Activated T-helper 2 cell treated with anti-CD3 and anti-CD28 coated beads, Interferon-gamma antibody, Interleukin-2, Interleukin-4, amounts not matched to agents 10 μg/mL and 5 μg/mL and 100 μg/mL, durations not matched to agents 14 hours and 24 hours and 36 hours (primary cell): Measurements from ENCODE around the gene PALM3. TPM values are rescaled to one million over a fixed set of nuclear protein-coding genes. Genes with fewer than 3 reads are reported as not detected.

Source experiments
- DNase-seq: peaks from one replicate; pipeline ENCODE4 v3.0.0; 2021; ENCODE audit warnings: low spot score
- H3K27ac Mint-ChIP-seq: one replicate; pipeline ENCODE4 v1.8.0; 2021; ENCODE audit warnings: mixed read lengths
- H3K27me3 Mint-ChIP-seq: one replicate; pipeline ENCODE4 v1.8.0; 2021; ENCODE audit warnings: low read depth, mixed read lengths
- H3K36me3 Mint-ChIP-seq: one replicate; pipeline ENCODE4 v1.8.0; 2021; ENCODE audit warnings: low read depth, mixed read lengths
- H3K4me1 Mint-ChIP-seq: one replicate; pipeline ENCODE4 v1.8.0; 2021; ENCODE audit warnings: low read depth, mixed read lengths
- H3K4me3 Mint-ChIP-seq: one replicate; pipeline ENCODE4 v1.8.0; 2021; ENCODE audit warnings: low read depth, mild to moderate bottlenecking, moderate library complexity, mixed read lengths
- H3K9me3 Mint-ChIP-seq: one replicate; pipeline ENCODE4 v1.8.0; 2021; ENCODE audit warnings: mixed read lengths
- intact Hi-C: fragments of 100-400 bp; cut with micrococcal nuclease; formaldehyde crosslinking; loops from one replicate; pipeline ENCODE4 v1.15.1; 2023
- total RNA-seq: library from RNA; stranded (reverse); gene quantifications from 2 replicates; pipeline ENCODE4 v1.2.3, GENCODE V29; 2022

Gene PALM3
- total RNA-seq, 1 donor from 2014 or later = 0.34 TPM

GRCh38 chr19:14085309-14085995, 23.6 kb upstream of the PALM3 start, which contains the start of gene C19orf67:
Gene C19orf67 (minus strand): TSS chr19:14085783. CDS start chr19:14085627, 156 bp downstream.
- H3K27ac Mint-ChIP-seq = no peak within 1 kb of the TSS
- H3K27me3 Mint-ChIP-seq = no peaks in the 10 kb centered on the region
- no peak within 1 kb of the TSS for H3K4me3 Mint-ChIP-seq
- no peak for DNase-seq
- intact Hi-C loops = loop anchor here (10.0 kb wide), 1 partner anchor 301 kb away; no protein-coding TSS in a partner anchor
- H3K9me3 Mint-ChIP-seq = no peaks in the 10 kb centered on the region
- H3K4me1 Mint-ChIP-seq = peaks cover 6% of the 10 kb centered on the region
- peaks cover 31% of the 10 kb centered on the region for H3K36me3 Mint-ChIP-seq

DNA sequence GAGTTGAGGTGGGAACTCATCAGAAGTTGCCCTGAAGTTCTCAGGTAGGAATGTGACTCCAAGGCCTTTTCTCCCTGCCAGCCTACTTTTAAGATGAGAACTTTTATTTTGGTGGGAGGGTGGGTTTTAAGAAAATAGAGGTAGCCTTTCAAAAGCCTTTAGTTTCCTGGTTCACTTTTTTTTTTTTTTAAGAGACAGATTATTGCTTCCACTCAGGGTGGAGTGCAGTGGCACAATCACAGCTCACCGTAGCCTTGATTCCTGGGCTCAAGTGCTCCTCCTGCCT, 20.7 kb upstream of the PALM3 start:
- no peak for DNase-seq
- intact Hi-C loops = loop anchor here (10.0 kb wide), 1 partner anchor 298 kb away; no protein-coding TSS in a partner anchor
- H3K4me1 Mint-ChIP-seq = peaks cover 7% of the 10 kb centered on the region
- H3K27ac Mint-ChIP-seq = no peak overlapping the region
- H3K9me3 Mint-ChIP-seq = no peaks in the 10 kb centered on the region
- H3K27me3 Mint-ChIP-seq = no peaks in the 10 kb centered on the region
- peaks cover 13% of the 10 kb centered on the region for H3K36me3 Mint-ChIP-seq
- peak overlapping the region; percentile 93 for H3K4me3 Mint-ChIP-seq

DNA sequence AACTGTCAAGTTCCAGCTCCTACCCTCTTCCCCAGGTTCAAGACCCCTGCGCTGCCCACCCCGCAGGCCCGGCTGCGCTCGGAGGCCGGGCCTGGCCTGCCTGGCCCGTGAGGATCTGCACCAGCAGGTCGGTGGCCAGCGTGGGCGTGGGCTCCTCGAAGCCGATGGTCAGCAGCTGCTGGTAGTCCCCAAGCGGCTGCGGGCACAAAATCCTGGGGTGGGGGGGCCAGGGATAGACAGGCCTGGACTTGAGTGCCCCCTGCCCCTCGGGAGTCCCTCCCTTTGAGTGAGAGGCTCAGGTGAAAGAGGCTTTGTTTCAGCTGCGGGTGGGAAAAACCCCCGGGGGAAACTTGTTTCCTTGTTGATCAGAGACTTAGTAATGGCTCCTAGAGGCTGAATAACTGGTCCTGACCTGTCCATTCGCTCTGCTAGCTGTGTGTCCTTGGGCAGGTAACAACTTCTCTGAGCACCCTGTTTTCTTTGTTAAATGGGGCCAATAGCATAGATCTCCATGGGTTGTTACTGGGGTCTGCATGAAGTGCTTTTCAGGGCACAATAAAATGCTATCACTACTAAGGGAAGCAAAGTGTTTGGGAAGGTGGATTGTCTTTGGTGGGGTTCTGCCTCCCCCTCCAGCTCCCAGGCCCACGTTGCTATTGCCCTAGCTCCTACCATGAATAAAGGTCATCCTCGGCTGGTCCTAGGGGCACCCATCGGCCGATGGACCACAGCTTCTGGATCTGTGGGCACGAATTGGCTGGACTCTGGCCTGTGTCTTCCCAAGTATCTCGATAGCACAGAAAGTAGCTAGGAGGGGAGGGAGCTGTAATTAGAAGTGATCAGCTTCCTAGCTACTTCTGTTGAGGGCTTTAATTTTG, 20.2 kb upstream of the PALM3 start:
- Mint-ChIP-seq H3K27ac (peak overlapping the region; percentile 93), H3K4me1 (peaks cover 7% of the 10 kb centered on the region), H3K9me3 (no peaks in the 10 kb centered on the region), H3K4me3 (peak overlapping the region; percentile 93), H3K36me3 (peaks cover 10% of the 10 kb centered on the region), H3K27me3 (no peaks in the 10 kb centered on the region)
- DNase-seq = no peak
- intact Hi-C loops = loop anchor here (1.0 to 10.0 kb wide), 5 partner anchors 9 to 297 kb away; partner anchors contain the start of genes ASF1B and PRKACA

DNA sequence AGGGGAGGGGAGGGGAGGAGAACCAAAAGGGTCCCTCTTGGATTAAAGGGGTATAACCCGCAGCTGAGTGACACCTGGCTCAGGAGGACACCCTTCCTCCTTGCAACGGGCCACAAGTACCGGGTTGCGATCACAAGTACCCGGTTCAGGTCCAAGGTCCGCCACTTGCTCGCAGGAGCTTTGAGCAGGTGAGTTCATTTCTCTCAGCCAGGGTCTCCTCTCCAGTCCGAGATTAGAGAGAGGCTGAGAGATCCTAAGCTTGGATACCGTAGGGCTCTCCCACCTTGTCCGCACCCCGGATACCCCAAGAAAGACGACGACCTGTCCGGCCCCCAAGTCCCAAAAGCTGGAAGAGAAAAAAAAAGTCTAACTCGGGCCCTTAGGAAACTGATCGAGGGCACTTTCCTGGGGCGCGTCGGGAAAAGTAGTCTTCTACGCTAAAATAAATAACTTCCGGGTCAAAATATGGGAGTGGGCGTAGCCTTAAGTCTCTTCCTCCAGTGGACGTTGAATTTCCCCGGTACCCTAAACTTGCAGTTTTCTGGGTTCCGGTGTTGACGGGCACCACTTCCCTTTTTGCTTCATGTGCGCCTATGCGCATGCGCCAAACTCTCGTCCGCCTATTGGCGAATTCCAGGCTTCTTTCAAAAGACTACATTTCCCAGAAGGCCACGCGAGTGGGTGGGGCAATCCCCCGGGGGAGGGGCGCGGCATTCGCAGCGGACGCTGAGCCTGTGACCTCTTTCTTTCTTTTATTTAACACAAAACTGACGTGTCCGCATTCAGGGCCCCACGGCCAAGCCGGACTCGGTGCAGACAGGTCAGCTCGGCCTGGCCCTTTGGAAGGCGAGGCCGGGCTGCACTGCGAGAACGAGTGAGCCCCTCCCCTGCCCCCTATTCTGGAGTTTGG, 19.3 kb upstream of the PALM3 start:
- Mint-ChIP-seq H3K4me1 (peaks cover 7% of the 10 kb centered on the region), H3K9me3 (no peaks in the 10 kb centered on the region), H3K27ac (peak overlapping the region; percentile 93), H3K36me3 (peaks cover 5% of the 10 kb centered on the region), H3K4me3 (peak overlapping the region; percentile 93), H3K27me3 (no peaks in the 10 kb centered on the region)
- peak; percentile 99 for DNase-seq
- intact Hi-C loops = loop anchor here (1.0 to 10.0 kb wide), 5 partner anchors 8 to 296 kb away; partner anchors contain the start of genes ASF1B and PRKACA

GRCh38 chr19:14078411-14078810, 16.5 kb upstream of the PALM3 start:
- intact Hi-C loops = no loop called here
- no peak for DNase-seq
- Mint-ChIP-seq H3K27me3 (no peaks in the 10 kb centered on the region), H3K36me3 (peaks cover 2% of the 10 kb centered on the region), H3K4me1 (peaks cover 11% of the 10 kb centered on the region), H3K9me3 (no peaks in the 10 kb centered on the region), H3K27ac (no peak overlapping the region), H3K4me3 (no peak overlapping the region)

GRCh38 chr19:14073925-14074838, 12.3 kb upstream of the PALM3 start:
- Mint-ChIP-seq H3K9me3 (no peaks in the 10 kb centered on the region), H3K27ac (peak overlapping the region; percentile 93), H3K36me3 (no peaks in the 10 kb centered on the region), H3K27me3 (no peaks in the 10 kb centered on the region), H3K4me3 (peak overlapping the region; percentile 97), H3K4me1 (peaks cover 8% of the 10 kb centered on the region)
- intact Hi-C loops = loop anchor here (1.0 to 5.0 kb wide), 6 partner anchors 7 to 194 kb away; partner anchors contain the start of genes ASF1B, PRKACA, RFX1 and SAMD1
- no peak for DNase-seq

DNA sequence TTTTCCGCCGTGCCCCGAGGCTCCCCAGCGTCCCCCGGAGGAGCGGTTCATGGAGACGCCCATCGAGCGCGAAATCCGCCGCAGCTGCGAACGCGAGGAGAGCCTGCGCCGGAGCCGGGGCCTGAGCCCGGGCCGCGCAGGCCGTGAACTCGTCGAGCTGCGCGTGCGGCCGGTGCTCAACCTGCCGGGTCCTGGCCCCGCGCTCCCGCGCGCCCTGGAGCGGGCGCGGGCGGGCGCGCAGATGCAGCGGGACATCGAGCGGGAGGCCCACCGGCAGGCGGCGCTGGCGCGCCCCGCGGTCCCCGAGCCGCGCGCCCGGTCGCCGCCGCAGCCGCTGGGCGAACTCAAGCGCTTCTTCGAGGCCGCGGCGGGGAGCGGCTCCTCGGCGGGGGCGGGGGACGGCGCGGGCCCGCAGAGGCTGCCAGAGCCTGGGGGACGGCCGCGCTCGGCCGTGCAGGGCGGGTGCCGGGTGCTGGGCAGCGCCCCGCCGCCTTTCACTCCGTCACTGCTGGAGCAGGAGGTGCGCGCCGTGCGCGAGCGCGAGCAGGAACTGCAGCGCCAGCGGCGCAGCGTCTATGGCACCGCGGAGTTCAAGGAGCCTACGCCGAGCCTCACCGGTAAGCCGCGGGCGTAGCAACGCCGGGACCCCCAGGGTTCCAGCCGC, 11.5 kb upstream of the PALM3 start:
- H3K27ac Mint-ChIP-seq = peak overlapping the region; percentile 93
- H3K27me3 Mint-ChIP-seq = no peaks in the 10 kb centered on the region
- no peaks in the 10 kb centered on the region for H3K9me3 Mint-ChIP-seq
- peak overlapping the region; percentile 97 for H3K4me3 Mint-ChIP-seq
- DNase-seq = peak; percentile 77
- no peaks in the 10 kb centered on the region for H3K36me3 Mint-ChIP-seq
- intact Hi-C loops = loop anchor here (1.0 to 5.0 kb wide), 5 partner anchors 8 to 66 kb away; partner anchors contain the start of genes ASF1B, PRKACA, RFX1 and SAMD1
- peaks cover 8% of the 10 kb centered on the region for H3K4me1 Mint-ChIP-seq

GRCh38 chr19:14072535-14073260, 10.8 kb upstream of the PALM3 start, which contains the start of gene MISP3:
Gene MISP3 (plus strand): TSS chr19:14072786. CDS start chr19:14073310, 524 bp downstream.
- no peaks in the 10 kb centered on the region for H3K27me3 Mint-ChIP-seq

GRCh38 chr19:14070268-14071050, 8.6 kb upstream of the PALM3 start:
- peaks cover 2% of the 10 kb centered on the region for H3K27me3 Mint-ChIP-seq

More at GRCh38 chr19:14072535-14073260, 10.8 kb upstream of the PALM3 start, which contains the start of gene MISP3:
- Mint-ChIP-seq H3K4me3 (peak within 1 kb of the TSS; percentile 97), H3K36me3 (no peaks in the 10 kb centered on the region), H3K9me3 (no peaks in the 10 kb centered on the region), H3K27ac (peak within 1 kb of the TSS; percentile 93), H3K4me1 (peaks cover 8% of the 10 kb centered on the region)
- DNase-seq = peak; percentile 37
- intact Hi-C loops = loop anchor here (1.0 to 5.0 kb wide), 5 partner anchors 9 to 65 kb away; partner anchors contain the start of genes ASF1B, PRKACA, RFX1 and SAMD1

GRCh38 chr19:14066134-14066533, 4.3 kb upstream of the PALM3 start:
- Mint-ChIP-seq H3K27me3 (peaks cover 4% of the 10 kb centered on the region), H3K4me3 (no peak overlapping the region), H3K27ac (no peak overlapping the region), H3K9me3 (no peaks in the 10 kb centered on the region), H3K36me3 (no peaks in the 10 kb centered on the region), H3K4me1 (peaks cover 5% of the 10 kb centered on the region)
- no peak for DNase-seq
- intact Hi-C loops = no loop called here

More at GRCh38 chr19:14070268-14071050, 8.6 kb upstream of the PALM3 start:
- Mint-ChIP-seq H3K4me3 (peak overlapping the region; percentile 33), H3K27ac (no peak overlapping the region), H3K36me3 (no peaks in the 10 kb centered on the region), H3K9me3 (no peaks in the 10 kb centered on the region), H3K4me1 (peaks cover 8% of the 10 kb centered on the region)
- no peak for DNase-seq
- intact Hi-C loops = loop anchor here (5.0 kb wide), 2 partner anchors 63 to 67 kb away; partner anchors contain the start of genes ASF1B and RFX1
